GM06990 (cell line): Measurements from ENCODE around the gene FANCL.
"Not testable (repeated sequence)": the region's sequence is repeated elsewhere in the genome, so short reads cannot be mapped to it uniquely, and the experiment has no call there.

Experiments
- DNase-seq: peaks from one replicate; pipeline ENCODE4 v3.0.0-alpha.2; 2011; ENCODE audit not compliant: insufficient read length; ENCODE audit errors: extremely low read depth
- H3K27me3 ChIP-seq: replicated peaks from 2 replicates; pipeline ENCODE4 v1.6.0; 2011; ENCODE audit warnings: low read length; ENCODE audit not compliant: control insufficient read depth, insufficient read depth
- H3K36me3 ChIP-seq: 2 replicates; pipeline ENCODE4 v1.5.1; 2011; ENCODE audit warnings: low read length; ENCODE audit not compliant: control insufficient read depth, insufficient read depth
- H3K4me3 ChIP-seq: replicated peaks from 2 replicates; pipeline ENCODE4 v1.5.1; 2011; ENCODE audit warnings: low read depth, mild to moderate bottlenecking, control low read depth, low read length
- TF ChIP-seq, protein P1 (sequence below): IDR thresholded peaks from 2 replicates; pipeline ENCODE4 v1.5.1; 2011; ENCODE audit warnings: low read length, control low read depth, mild to moderate bottlenecking, inconsistent platforms; ENCODE audit not compliant: insufficient read depth, poor library complexity, severe bottlenecking

FANCL gene

DNA sequence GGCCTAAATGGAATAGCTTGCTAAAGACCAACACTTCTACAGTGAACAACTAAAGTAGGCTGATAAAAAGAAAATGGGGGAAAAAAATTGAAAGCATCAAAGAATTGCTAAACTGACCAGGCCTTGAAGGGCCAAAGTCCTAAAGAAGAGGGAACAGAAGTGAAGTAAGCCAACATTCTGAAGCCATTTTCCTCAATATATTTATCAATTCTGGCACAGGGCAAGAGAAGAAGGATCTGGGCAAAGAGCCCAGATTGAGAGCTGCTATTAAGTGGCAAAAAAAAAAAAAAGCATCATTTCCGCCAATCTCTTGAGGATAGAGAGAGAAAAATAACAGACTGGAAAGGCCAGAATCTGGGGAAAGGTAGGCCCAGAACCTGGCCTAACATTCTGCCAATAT, 25.7 kb downstream of the FANCL start:
- no peaks in the 10 kb centered on the region for H3K27me3 ChIP-seq
- no peak overlapping the region for H3K4me3 ChIP-seq
- DNase-seq = no peak
- H3K36me3 ChIP-seq = peaks cover 4% of the 10 kb centered on the region
- TF ChIP-seq, protein P1, sequence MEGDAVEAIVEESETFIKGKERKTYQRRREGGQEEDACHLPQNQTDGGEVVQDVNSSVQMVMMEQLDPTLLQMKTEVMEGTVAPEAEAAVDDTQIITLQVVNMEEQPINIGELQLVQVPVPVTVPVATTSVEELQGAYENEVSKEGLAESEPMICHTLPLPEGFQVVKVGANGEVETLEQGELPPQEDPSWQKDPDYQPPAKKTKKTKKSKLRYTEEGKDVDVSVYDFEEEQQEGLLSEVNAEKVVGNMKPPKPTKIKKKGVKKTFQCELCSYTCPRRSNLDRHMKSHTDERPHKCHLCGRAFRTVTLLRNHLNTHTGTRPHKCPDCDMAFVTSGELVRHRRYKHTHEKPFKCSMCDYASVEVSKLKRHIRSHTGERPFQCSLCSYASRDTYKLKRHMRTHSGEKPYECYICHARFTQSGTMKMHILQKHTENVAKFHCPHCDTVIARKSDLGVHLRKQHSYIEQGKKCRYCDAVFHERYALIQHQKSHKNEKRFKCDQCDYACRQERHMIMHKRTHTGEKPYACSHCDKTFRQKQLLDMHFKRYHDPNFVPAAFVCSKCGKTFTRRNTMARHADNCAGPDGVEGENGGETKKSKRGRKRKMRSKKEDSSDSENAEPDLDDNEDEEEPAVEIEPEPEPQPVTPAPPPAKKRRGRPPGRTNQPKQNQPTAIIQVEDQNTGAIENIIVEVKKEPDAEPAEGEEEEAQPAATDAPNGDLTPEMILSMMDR = no peak

- H3K27me3 ChIP-seq, H3K4me3 ChIP-seq, H3K36me3 ChIP-seq, DNase-seq: not testable (repeated sequence)
Observed at GRCh38 chr2:58210951-58211568, 30.1 kb downstream of the FANCL start.

DNA sequence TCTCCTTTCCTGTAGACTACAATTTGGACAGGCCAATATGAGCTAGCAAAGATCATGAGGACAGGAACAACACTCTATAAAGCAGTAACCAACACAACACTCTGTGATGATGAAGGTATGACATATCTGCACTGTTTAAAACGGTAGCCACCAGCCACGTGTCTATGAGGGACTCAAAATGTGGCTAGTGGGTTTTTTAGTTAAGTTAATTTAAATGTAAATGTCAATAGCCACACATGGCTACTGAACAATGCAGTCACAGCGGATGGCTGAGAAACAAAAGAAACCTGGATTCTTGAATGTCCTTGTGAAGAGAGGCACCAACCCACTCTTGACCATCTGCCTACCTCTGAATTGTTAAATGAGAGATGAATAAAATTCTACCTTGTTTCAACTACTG, 33.9 kb downstream of the FANCL start:
- H3K4me3 ChIP-seq = no peak overlapping the region
- TF ChIP-seq, protein P1 = no peak
- no peaks in the 10 kb centered on the region for H3K27me3 ChIP-seq
- no peak for DNase-seq
- peaks cover 6% of the 10 kb centered on the region for H3K36me3 ChIP-seq

DNA sequence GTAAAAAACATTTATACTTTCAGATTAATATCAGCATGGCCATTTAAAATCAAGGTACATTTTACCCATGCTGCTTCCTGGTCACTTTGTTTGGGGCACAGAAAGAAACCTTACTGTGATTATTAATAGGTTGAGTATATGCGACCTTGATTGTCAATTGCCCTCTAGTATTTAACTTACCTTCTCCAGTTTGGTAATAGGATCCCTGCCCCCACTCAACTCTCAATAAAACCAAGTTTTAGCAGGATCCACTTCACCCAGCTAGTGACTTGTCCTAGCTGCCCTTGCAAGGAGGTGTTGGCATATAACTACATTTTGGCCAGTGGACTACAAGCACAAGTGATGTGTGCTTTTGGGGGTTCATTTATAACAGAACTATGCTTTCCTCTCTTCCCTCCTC, 34.3 kb downstream of the FANCL start:
- TF ChIP-seq, protein P1 = no peak
- H3K4me3 ChIP-seq = no peak overlapping the region
- peaks cover 6% of the 10 kb centered on the region for H3K36me3 ChIP-seq
- no peak for DNase-seq
- H3K27me3 ChIP-seq = no peaks in the 10 kb centered on the region

- no peak for DNase-seq
- H3K36me3 ChIP-seq = no peaks in the 10 kb centered on the region; the same call in 1 of the 2 replicates
- no peaks in the 10 kb centered on the region for H3K27me3 ChIP-seq
- TF ChIP-seq, protein P1 = no peak
- H3K4me3 ChIP-seq = no peak overlapping the region
Observed at GRCh38 chr2:58204195-58204959, 36.7 kb downstream of the FANCL start.

GRCh38 chr2:58203018-58203417, 38.1 kb downstream of the FANCL start:
- no peak for DNase-seq
- Histone ChIP-seq H3K27me3 (no peaks in the 10 kb centered on the region), H3K4me3 (no peak overlapping the region), H3K36me3 (no peaks in the 10 kb centered on the region; the same call in 1 of the 2 replicates)
- TF ChIP-seq, protein P1 = no peak
